H1 (cell line): Measurements from ENCODE around the gene SIN3B. TPM values are rescaled to one million over a fixed set of nuclear protein-coding genes. Genes with fewer than 3 reads are reported as not detected.

Experiments used
- KDM5A ChIP-seq: fragments of 200-600 bp; IDR thresholded peaks from 2 replicates; pipeline ENCODE4 v1.7.1; 2012; ENCODE audit warnings: mild to moderate bottlenecking, low read length, inconsistent platforms, mixed read lengths
- RFX5 ChIP-seq: IDR thresholded peaks from 2 replicates; pipeline ENCODE4 v1.6.1; 2011; ENCODE audit warnings: low read depth, low read length, improper control_type of control experiment, borderline replicate concordance
- TEAD4 ChIP-seq: IDR thresholded peaks from 2 replicates; pipeline ENCODE4 v1.6.1; 2012; ENCODE audit warnings: low read depth, low read length, inconsistent platforms, mixed read lengths
- polyA plus RNA-seq, 7 experiments: library from polyadenylated mRNA; depleted of rRNA in 3 of 7; stranded (reverse) in 5 of 7; unstranded in 2 of 7; fragments of >200 nt in 5 of 7; fragments of 200-250 nt in 2 of 7; gene quantifications; 1 replicate in 5 of 7; 2 replicates in 1 of 7; 4 replicates in 1 of 7; pipeline versions ENCODE4 v1.2.1 to v1.2.3, GENCODE V29; 2011 to 2013; ENCODE audit warnings: missing spikeins in 2 of 7, mixed read lengths in 2 of 7
- total RNA-seq: library from RNA; stranded (reverse); fragmentation: NEBNext Ultra II Directional; extraction: Animal tissue kit (Norgen Biotek cat#: 25700); gene quantifications from 2 replicates; pipeline ENCODE4 v1.2.1, GENCODE V29; 2021

SIN3B gene
- total and polyA plus RNA-seq, 2 of the 8 experiments (the other 6 are each of a cell fraction or from before 2014, with no cell fraction given), result 29.5 to 71.1 TPM

DNA sequence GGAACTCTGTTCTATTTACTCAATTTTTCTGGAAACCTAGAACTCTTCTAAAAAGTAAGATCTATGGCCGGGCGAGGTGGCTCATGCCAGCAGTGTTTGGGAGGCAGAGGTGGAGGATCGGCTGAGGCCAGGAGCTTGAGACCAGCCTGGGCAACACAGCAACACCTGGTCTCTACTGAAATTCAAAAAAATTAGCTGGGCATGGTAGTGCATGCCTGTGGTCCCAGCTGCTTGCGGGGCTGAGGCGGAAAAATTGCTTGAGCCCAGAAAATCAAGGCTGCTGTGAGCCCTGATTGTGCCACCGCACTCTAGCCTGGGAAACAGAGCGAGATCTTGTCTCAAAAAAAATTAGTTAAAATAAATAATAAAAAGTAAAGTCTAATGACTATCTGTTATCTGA is 88.2 kb downstream of the SIN3B start (continued):
- TF ChIP-seq RFX5 (no peak), KDM5A (no peak), TEAD4 (no peak)
